Activated CD8-positive, alpha-beta memory T cell treated with anti-CD3 and anti-CD28 coated beads, Interleukin-2, amount 10 ng/mL, durations not matched to agents 7 days and 5 days (primary cell): ENCODE measurements around the gene SRGAP2B. TPM values are rescaled to one million over a fixed set of nuclear protein-coding genes. Genes with fewer than 3 reads are reported as not detected.
"Not testable (repeated sequence)": the region's sequence is repeated elsewhere in the genome, so short reads cannot be mapped to it uniquely, and the experiment has no call there.

ENCODE experiments used
- ATAC-seq: fragments of 150-1000 bp; cut with Tn5 transposase; one replicate; pipeline ENCODE4 v1.10.0; 2021; ENCODE audit warnings: moderate library complexity
- CTCF ChIA-PET: fragments of 350-600 bp; sonication (Branson Sonifier 250); formaldehyde crosslinking; loops from one replicate; lab custom pipeline; 2021; ENCODE audit warnings: antibody characterized with exemption; lab: Charles Lee
- DNase-seq: peaks from one replicate; pipeline ENCODE4 v3.0.0-alpha.2; 2020
- H3K27ac Mint-ChIP-seq: one replicate; pipeline ENCODE4 v1.8.0; 2021; ENCODE audit warnings: mild to moderate bottlenecking, mixed read lengths
- H3K27me3 Mint-ChIP-seq: one replicate; pipeline ENCODE4 v1.8.0; 2021; ENCODE audit warnings: mixed read lengths
- H3K36me3 Mint-ChIP-seq: one replicate; pipeline ENCODE4 v1.8.0; 2021; ENCODE audit warnings: mild to moderate bottlenecking, mixed read lengths
- H3K4me1 Mint-ChIP-seq: one replicate; pipeline ENCODE4 v1.8.0; 2021; ENCODE audit warnings: mixed read lengths
- H3K4me3 Mint-ChIP-seq: one replicate; pipeline ENCODE4 v1.8.0; 2021; ENCODE audit warnings: mild to moderate bottlenecking, moderate library complexity, mixed read lengths
- H3K9me3 Mint-ChIP-seq: one replicate; pipeline ENCODE4 v1.8.0; 2022; ENCODE audit warnings: low read depth, mixed read lengths
- total RNA-seq, 2 experiments: library from RNA; stranded (reverse); gene quantifications; one replicate each; pipeline ENCODE4 v1.2.3, GENCODE V29; 2021

Gene SRGAP2B
- total RNA-seq, 2 experiments from 2014 or later = 41.2 to 51.7 TPM

- DNase-seq, H3K27ac Mint-ChIP-seq, H3K4me1 Mint-ChIP-seq, H3K27me3 Mint-ChIP-seq, H3K9me3 Mint-ChIP-seq, H3K4me3 Mint-ChIP-seq, CTCF ChIA-PET, H3K36me3 Mint-ChIP-seq, ATAC-seq: not testable (repeated sequence)
Observed at GRCh38 chr1:144927292-144927691, 167.8 kb downstream of the SRGAP2B start.

- CTCF ChIA-PET, H3K4me1 Mint-ChIP-seq, ATAC-seq, H3K27ac Mint-ChIP-seq, H3K36me3 Mint-ChIP-seq, H3K4me3 Mint-ChIP-seq, H3K27me3 Mint-ChIP-seq, H3K9me3 Mint-ChIP-seq, DNase-seq: not testable (repeated sequence)
Observed at GRCh38 chr1:144923640-144924039, 171.5 kb downstream of the SRGAP2B start.

- H3K4me3 Mint-ChIP-seq, H3K27me3 Mint-ChIP-seq, H3K27ac Mint-ChIP-seq, CTCF ChIA-PET, ATAC-seq, H3K9me3 Mint-ChIP-seq, H3K36me3 Mint-ChIP-seq, H3K4me1 Mint-ChIP-seq, DNase-seq: not testable (repeated sequence)
Observed at GRCh38 chr1:144922785-144923184, 172.3 kb downstream of the SRGAP2B start.

GRCh38 chr1:144919106-144919505 is 176.0 kb downstream of the SRGAP2B start:
- H3K4me3 Mint-ChIP-seq, H3K36me3 Mint-ChIP-seq, H3K9me3 Mint-ChIP-seq, H3K27me3 Mint-ChIP-seq, ATAC-seq, DNase-seq, H3K27ac Mint-ChIP-seq, CTCF ChIA-PET, H3K4me1 Mint-ChIP-seq: not testable (repeated sequence)

GRCh38 chr1:144918027-144918603 is 177.0 kb downstream of the SRGAP2B start:
- H3K4me1 Mint-ChIP-seq, H3K36me3 Mint-ChIP-seq, DNase-seq, CTCF ChIA-PET, H3K27me3 Mint-ChIP-seq, H3K9me3 Mint-ChIP-seq: not testable (repeated sequence)
- ATAC-seq = peak; percentile 12
- Mint-ChIP-seq H3K4me3 (peak overlapping the region; percentile 8), H3K27ac (peak overlapping the region; percentile 69)

GRCh38 chr1:144917154-144918026 is 177.7 kb downstream of the SRGAP2B start:
- CTCF ChIA-PET, H3K9me3 Mint-ChIP-seq, H3K27me3 Mint-ChIP-seq, H3K4me3 Mint-ChIP-seq, H3K36me3 Mint-ChIP-seq, DNase-seq, H3K4me1 Mint-ChIP-seq: not testable (repeated sequence)
- ATAC-seq = peak; percentile 63
- H3K27ac Mint-ChIP-seq = peak overlapping the region; percentile 54

GRCh38 chr1:144913977-144914734 is 181.0 kb downstream of the SRGAP2B start:
- H3K4me3 Mint-ChIP-seq, H3K4me1 Mint-ChIP-seq, CTCF ChIA-PET, H3K27ac Mint-ChIP-seq, H3K9me3 Mint-ChIP-seq, H3K27me3 Mint-ChIP-seq, H3K36me3 Mint-ChIP-seq, DNase-seq: not testable (repeated sequence)
- peak; percentile 80 for ATAC-seq

- H3K36me3 Mint-ChIP-seq, H3K27me3 Mint-ChIP-seq, H3K4me3 Mint-ChIP-seq, DNase-seq, ATAC-seq, H3K27ac Mint-ChIP-seq, H3K9me3 Mint-ChIP-seq, H3K4me1 Mint-ChIP-seq, CTCF ChIA-PET: not testable (repeated sequence)
Observed at GRCh38 chr1:144913458-144913857, 181.7 kb downstream of the SRGAP2B start.

GRCh38 chr1:144910729-144911128 is 184.4 kb downstream of the SRGAP2B start:
- H3K4me3 Mint-ChIP-seq, H3K4me1 Mint-ChIP-seq, H3K27me3 Mint-ChIP-seq, DNase-seq, H3K36me3 Mint-ChIP-seq, ATAC-seq, H3K27ac Mint-ChIP-seq, CTCF ChIA-PET, H3K9me3 Mint-ChIP-seq: not testable (repeated sequence)

GRCh38 chr1:144900841-144901240 is 194.3 kb downstream of the SRGAP2B start:
- CTCF ChIA-PET, H3K27ac Mint-ChIP-seq, ATAC-seq, H3K4me3 Mint-ChIP-seq, DNase-seq, H3K9me3 Mint-ChIP-seq, H3K27me3 Mint-ChIP-seq, H3K4me1 Mint-ChIP-seq, H3K36me3 Mint-ChIP-seq: not testable (repeated sequence)

GRCh38 chr1:144894454-144895201 is 200.5 kb downstream of the SRGAP2B start:
- H3K27me3 Mint-ChIP-seq, ATAC-seq, H3K27ac Mint-ChIP-seq, H3K4me1 Mint-ChIP-seq, H3K4me3 Mint-ChIP-seq, H3K36me3 Mint-ChIP-seq, CTCF ChIA-PET, H3K9me3 Mint-ChIP-seq, DNase-seq: not testable (repeated sequence)

GRCh38 chr1:144893710-144894438 is 201.3 kb downstream of the SRGAP2B start:
- H3K4me1 Mint-ChIP-seq, DNase-seq, H3K9me3 Mint-ChIP-seq, CTCF ChIA-PET, ATAC-seq, H3K27me3 Mint-ChIP-seq, H3K36me3 Mint-ChIP-seq, H3K27ac Mint-ChIP-seq, H3K4me3 Mint-ChIP-seq: not testable (repeated sequence)

- H3K4me3 Mint-ChIP-seq, CTCF ChIA-PET, DNase-seq, H3K27me3 Mint-ChIP-seq, ATAC-seq, H3K9me3 Mint-ChIP-seq, H3K27ac Mint-ChIP-seq, H3K36me3 Mint-ChIP-seq, H3K4me1 Mint-ChIP-seq: not testable (repeated sequence)
Observed at GRCh38 chr1:144893062-144893461, 202.1 kb downstream of the SRGAP2B start.
